HG02623 (cell line): Measurements from ENCODE around the gene HOXC11.

Experiments used
- ATAC-seq: cut with Tn5 transposase; IDR thresholded peaks from one replicate; pipeline ENCODE4 v1.9.1; 2021; ENCODE audit warnings: moderate library complexity; ENCODE audit not compliant: unreplicated experiment

Gene HOXC11

GRCh38 chr12:54020591-54021405, 47.9 kb downstream of the HOXC11 start:
- no peak for ATAC-seq

- no peak for ATAC-seq
These were observed 48.6 kb downstream of the HOXC11 start for GRCh38 chr12:54021432-54022013.

GRCh38 chr12:54022960-54023884, 50.3 kb downstream of the HOXC11 start:
- no peak for ATAC-seq

- no peak for ATAC-seq
These were observed 51.2 kb downstream of the HOXC11 start for GRCh38 chr12:54024127-54024526.

- ATAC-seq = no peak
These were observed 51.8 kb downstream of the HOXC11 start for GRCh38 chr12:54024581-54025305.

GRCh38 chr12:54025499-54026405, 52.8 kb downstream of the HOXC11 start:
- no peak for ATAC-seq

GRCh38 chr12:54026640-54027441, 53.9 kb downstream of the HOXC11 start:
- ATAC-seq = no peak
